HepG2 (cell line): ENCODE data around the gene TTN. TPM values are rescaled to one million over a fixed set of nuclear protein-coding genes. Genes with fewer than 3 reads are reported as not detected.

Experiments
- ATAC-seq: fragments of 200-7000 bp; cut with Tn5 transposase; 3 replicates; pipeline ENCODE4 v1.9.1; 2020; ENCODE audit warnings: mild to moderate bottlenecking, moderate library complexity
- BruUV-seq: library from RNA; stranded (reverse); fragments of 400-500 nt; replicated peaks from 2 replicates; lab custom pipeline; 2021; lab: Mats Ljungman, UMichigan
- CTCF ChIA-PET: fragments of 300-600 bp; formaldehyde crosslinking; extraction: SDS; loops from one replicate; lab custom pipeline; 2021; ENCODE audit warnings: low total read pairs, inconsistent platforms, low intra/inter-chr PET ratio; lab: Yijun Ruan, JAX
- POLR2A ChIA-PET: fragments of 350-600 bp; sonication (Branson Sonifier 250); formaldehyde crosslinking; loops from one replicate; lab custom pipeline; 2020; ENCODE audit warnings: antibody characterized with exemption, inconsistent platforms; lab: Yijun Ruan, JAX
- DNase-seq: peaks from one replicate; pipeline ENCODE4 v3.0.0-alpha.2; 2015; ENCODE audit warnings: low spot score
- FAIRE-seq: peaks from 3 replicates; lab custom pipeline; 2011; peaks lifted over from hg19 to GRCh38; lab: Jason Lieb, UNC
- H2AFZ ChIP-seq: one replicate; pipeline ENCODE4 v1.6.1; 2011; ENCODE audit warnings: low read length, inconsistent platforms
- H3K27ac ChIP-seq: fragments of 300-600 bp; 3 replicates; pipeline ENCODE4 v1.8.0; 2011; ENCODE audit warnings: mixed run types, mild to moderate bottlenecking, mixed read lengths, low read length, inconsistent platforms; ENCODE audit not compliant: insufficient read depth; ENCODE audit errors: extremely low read length
- H3K27me3 ChIP-seq, 2 experiments: fragments of 200-600 bp in 1 of 2; 2 replicates in 1 of 2; 3 replicates in 1 of 2; pipeline versions ENCODE4 v1.6.0 to v1.8.0; 2011; ENCODE audit warnings: low read length in 2 of 2, mild to moderate bottlenecking in 2 of 2, moderate library complexity in 2 of 2, inconsistent platforms in 1 of 2; ENCODE audit not compliant: insufficient read depth in 2 of 2, control insufficient read depth in 1 of 2
- H3K36me3 ChIP-seq, 2 experiments: fragments of 200-600 bp in 1 of 2; replicated peaks in 1 of 2; 2 replicates in 1 of 2; 3 replicates in 1 of 2; pipeline versions ENCODE4 v1.5.1 to v1.8.0; 2011; ENCODE audit warnings: low read length in 2 of 2, inconsistent platforms in 1 of 2; ENCODE audit not compliant: insufficient read depth in 2 of 2, control insufficient read depth in 1 of 2
- H3K4me1 ChIP-seq: 2 replicates; pipeline ENCODE4 v1.5.1; 2012; ENCODE audit warnings: low read length, inconsistent platforms; ENCODE audit not compliant: insufficient read depth
- H3K4me2 ChIP-seq: 2 replicates; pipeline ENCODE4 v1.6.0; 2011; ENCODE audit warnings: low read depth, low read length, inconsistent platforms
- H3K4me3 ChIP-seq, 3 experiments: fragments of 200-600 bp in 1 of 3; sonication (generic), shearing (Covaris generic) in 1 of 3; replicated peaks in 1 of 3; 2 replicates each; pipeline ENCODE4 v1.5.1; 2011 to 2016; ENCODE audit warnings: low read length in 3 of 3, inconsistent platforms in 2 of 3, low read depth in 2 of 3, mild to moderate bottlenecking in 2 of 3, control low read depth in 1 of 3, mixed read lengths in 1 of 3; ENCODE audit not compliant: insufficient read depth in 1 of 3
- H3K79me2 ChIP-seq: one replicate; pipeline ENCODE4 v1.6.1; 2011; ENCODE audit warnings: low read length, inconsistent platforms; ENCODE audit not compliant: insufficient read depth
- H3K9ac ChIP-seq: 2 replicates; pipeline ENCODE4 v1.6.0; 2011; ENCODE audit warnings: mild to moderate bottlenecking, low read depth, low read length, inconsistent platforms; ENCODE audit not compliant: insufficient read depth
- H3K9me3 ChIP-seq: 2 replicates; pipeline ENCODE4 v1.5.1; 2012; ENCODE audit warnings: mild to moderate bottlenecking, low read length
- H4K20me1 ChIP-seq: 2 replicates; pipeline ENCODE4 v1.6.0; 2011; ENCODE audit warnings: inconsistent platforms, mild to moderate bottlenecking, low read length, moderate library complexity; ENCODE audit not compliant: insufficient read depth
- HMGXB3 ChIP-seq: sonication (generic); formaldehyde crosslinking; IDR thresholded peaks from 2 replicates; pipeline ENCODE4 v1.4.0; 2020; ENCODE audit warnings: missing genetic modification reagents, borderline replicate concordance
- IKZF4 ChIP-seq: sonication (generic); formaldehyde crosslinking; IDR thresholded peaks from 2 replicates; pipeline ENCODE4 v1.5.1; 2020; ENCODE audit warnings: borderline replicate concordance, mild to moderate bottlenecking, low read depth, missing genetic modification reagents; ENCODE audit errors: not compliant biosample characterization
- SKIL ChIP-seq: sonication (generic); formaldehyde crosslinking; IDR thresholded peaks from 2 replicates; pipeline ENCODE4 v1.8.0; 2022; ENCODE audit warnings: missing genetic modification reagents, mild to moderate bottlenecking, moderate library complexity, borderline replicate concordance
- ZBTB4 ChIP-seq: sonication (generic); formaldehyde crosslinking; IDR thresholded peaks from 2 replicates; pipeline ENCODE4 v1.4.0; 2020; ENCODE audit warnings: missing genetic modification reagents, mild to moderate bottlenecking, borderline replicate concordance
- ZEB1 ChIP-seq: IDR thresholded peaks from 2 replicates; pipeline ENCODE4 v1.6.1; 2012; ENCODE audit warnings: mild to moderate bottlenecking, low read depth, inconsistent platforms; ENCODE audit not compliant: insufficient replicate concordance
- ZFP62 ChIP-seq: sonication (generic); formaldehyde crosslinking; IDR thresholded peaks from 2 replicates; pipeline ENCODE4 v1.4.0; 2020; ENCODE audit warnings: missing genetic modification reagents
- ZFP91 ChIP-seq: sonication (generic); formaldehyde crosslinking; IDR thresholded peaks from 2 replicates; pipeline ENCODE4 v1.9.0; 2022; ENCODE audit warnings: missing genetic modification reagents, mild to moderate bottlenecking, borderline replicate concordance
- ZNF282 ChIP-seq: fragments of 450-650 bp; IDR thresholded peaks from 2 replicates; pipeline ENCODE4 v1.6.1; 2018; ENCODE audit not compliant: partially characterized antibody
- ZNF589 ChIP-seq: sonication (generic); formaldehyde crosslinking; conservative IDR thresholded peaks from 2 replicates; pipeline ENCODE4 v1.8.0; 2022; ENCODE audit warnings: mild to moderate bottlenecking, moderate library complexity, missing genetic modification reagents
- ZNF644 ChIP-seq: IDR thresholded peaks from 2 replicates; pipeline ENCODE4 v1.6.1; 2016; ENCODE audit warnings: low read depth
- ZNF780A ChIP-seq: sonication (generic); formaldehyde crosslinking; IDR thresholded peaks from 2 replicates; pipeline ENCODE4 v1.8.0; 2022; ENCODE audit warnings: mild to moderate bottlenecking, missing genetic modification reagents, moderate library complexity
- ZNF788 ChIP-seq: sonication (generic); formaldehyde crosslinking; IDR thresholded peaks from 2 replicates; pipeline ENCODE4 v1.5.0; 2020; ENCODE audit warnings: mild to moderate bottlenecking, missing genetic modification reagents, borderline replicate concordance
- WGBS: methylation state at CpG from one replicate; pipeline ENCODE4 v1.1.6; 2017; ENCODE audit warnings: low lambda C conversion rate; 5-methylcytosine and 5-hydroxymethylcytosine counted together
- in situ Hi-C: cut with HindIII; loops from 2 replicates; pipeline ENCODE4 v1.10.0; 2017; ENCODE audit warnings: low pct_unique_long_range_greater_than_20kb; ENCODE audit not compliant: extremely low pct_ligation_motif_present
- intact Hi-C: fragments of 100-400 bp; cut with micrococcal nuclease; formaldehyde crosslinking; loops from one replicate; pipeline ENCODE4 v1.10.0; 2022; ENCODE audit not compliant: unreplicated experiment
- polyA plus RNA-seq, 8 experiments: library from polyadenylated mRNA; depleted of rRNA in 3 of 8; stranded (reverse) in 7 of 8; unstranded in 1 of 8; fragments of >200 nt; fragmentation: Illumina TruSeq in 4 of 8; extraction: Trizol in 4 of 8; gene quantifications; 2 replicates each; pipeline versions ENCODE4 v1.2.1 to v1.2.3, GENCODE V29; 2011 to 2016; ENCODE audit warnings: low read depth in 4 of 8, missing spikeins in 1 of 8, mixed read lengths in 1 of 8; ENCODE audit not compliant: insufficient read depth in 1 of 8
- total RNA-seq, 5 experiments: library from RNA; depleted of rRNA; stranded (reverse); fragments of >200 nt; fragmentation: Illumina TruSeq; extraction: Trizol; gene quantifications; 2 replicates each; pipeline ENCODE4 v1.2.3, GENCODE V29; 2016; ENCODE audit warnings: low read depth in 1 of 5

TTN gene
- total and polyA plus RNA-seq, 2 of the 13 experiments (the other 11 are each of a cell fraction or from before 2014, with no cell fraction given), result under 0.01 TPM

GRCh38 chr2:178650554-178650953 is 156.7 kb downstream of the TTN start:
- Histone ChIP-seq H2AFZ (no peak overlapping the region), H3K9ac (no peak overlapping the region), H3K9me3 (no peaks in the 10 kb centered on the region), H4K20me1 (no peaks in the 10 kb centered on the region), H3K4me1 (no peaks in the 10 kb centered on the region), H3K4me3 (no peak overlapping the region), H3K27ac (no peak overlapping the region), H3K4me2 (no peak overlapping the region), H3K36me3 (no peaks in the 10 kb centered on the region), H3K79me2 (no peaks in the 10 kb centered on the region), H3K27me3 (0 out of 5 replicates have a peak, but pooled peaks cover 0 to 5% of the 10 kb centered on the region in 2 experiments)
- ChIA-PET POLR2A (no interaction called here), CTCF (no interaction called here)
- FAIRE-seq, result no peak
- 42% methylated on average over 5 of the region's 5 CpGs for WGBS
- in situ Hi-C loops, result no loop called here
- DNase-seq, result no peak
- intact Hi-C loops, result no loop called here
- ATAC-seq, result no peak
- no TSS peak for BruUV-seq
- TF ChIP-seq HMGXB3 (no peak), ZBTB4 (CRISPR knock-in tag) (no peak), ZEB1 (no peak), ZNF780A (CRISPR knock-in tag) (no peak), ZNF589 (CRISPR knock-in tag) (no peak), IKZF4 (no peak), ZNF788 (CRISPR knock-in tag) (no peak), ZNF282 (no peak), ZFP91 (no peak), ZFP62 (no peak), ZNF644 (CRISPR knock-in tag) (no peak), SKIL (CRISPR knock-in tag) (no peak)
